LNCaP clone FGC (cell line): ENCODE measurements around the gene BGLAP.

Source experiments
- DNase-seq: peaks from one replicate; pipeline ENCODE4 v3.0.0-alpha.2; 2011; ENCODE audit warnings: low read depth
- H3K4me3 ChIP-seq: 2 replicates; pipeline ENCODE4 v1.5.1; 2011; ENCODE audit warnings: mild to moderate bottlenecking, low read depth, low read length, control low read depth
- CTCF ChIP-seq: IDR thresholded peaks from 2 replicates; pipeline ENCODE4 v1.5.1; 2012; ENCODE audit warnings: mild to moderate bottlenecking; ENCODE audit not compliant: control insufficient read depth, insufficient read depth; ENCODE audit errors: extremely low read depth

The BGLAP gene

GRCh38 chr1:156221986-156222692 is 19.8 kb upstream of the BGLAP start:
- TF ChIP-seq CTCF = no peak
- no peak for DNase-seq
- H3K4me3 ChIP-seq = no peak overlapping the region

DNA sequence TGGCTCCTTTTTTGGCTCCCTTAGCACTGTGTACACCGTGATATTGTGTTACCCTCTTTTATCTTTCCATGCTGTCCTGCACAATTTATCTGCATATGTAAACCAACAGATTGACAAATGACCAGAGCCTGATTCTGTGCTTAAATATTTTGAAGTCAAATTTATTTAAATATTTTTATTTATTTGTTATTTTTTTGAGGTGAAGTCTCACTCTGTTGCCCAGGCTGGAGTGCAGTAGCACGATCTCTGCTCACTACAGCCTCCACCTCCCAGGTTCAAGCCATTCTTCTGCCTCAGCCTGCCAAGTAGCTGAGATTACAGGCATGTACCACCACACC is 16.3 kb upstream of the BGLAP start:
- DNase-seq = no peak
- no peak overlapping the region for H3K4me3 ChIP-seq
- TF ChIP-seq CTCF = no peak

- no peak overlapping the region for H3K4me3 ChIP-seq
- no peak for DNase-seq
- TF ChIP-seq CTCF = no peak
Measured at GRCh38 chr1:156226116-156226538, 15.9 kb upstream of the BGLAP start.

GRCh38 chr1:156226782-156227181 is 15.2 kb upstream of the BGLAP start:
- DNase-seq = no peak
- TF ChIP-seq CTCF = no peak
- H3K4me3 ChIP-seq = no peak overlapping the region

DNA sequence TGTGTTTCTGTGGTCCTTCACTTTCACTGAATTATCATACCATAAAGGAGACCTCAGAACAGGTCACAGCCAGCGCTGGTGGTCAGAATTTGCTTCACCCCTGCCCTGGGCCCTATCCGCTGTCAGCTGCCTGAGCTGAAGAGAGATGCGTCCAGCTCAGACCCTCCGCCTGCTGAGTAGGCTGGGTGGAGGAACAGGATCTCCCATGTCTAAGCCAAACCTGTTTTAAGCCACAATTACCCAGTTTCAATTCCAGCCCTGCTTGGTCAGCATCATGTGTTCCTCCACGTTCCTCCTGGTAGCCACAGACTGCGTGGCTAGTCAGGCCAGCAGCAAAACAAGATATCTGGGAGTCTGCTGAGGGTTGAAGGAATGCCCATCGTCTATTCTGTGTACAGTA is 13.5 kb upstream of the BGLAP start:
- no peak overlapping the region for H3K4me3 ChIP-seq
- TF ChIP-seq CTCF = no peak
- no peak for DNase-seq

GRCh38 chr1:156229809-156230472 is 12.0 kb upstream of the BGLAP start:
- H3K4me3 ChIP-seq = no peak overlapping the region
- TF ChIP-seq CTCF = no peak
- DNase-seq = no peak

- TF ChIP-seq CTCF = no peak
- no peak for DNase-seq
- H3K4me3 ChIP-seq = no peak overlapping the region
Measured at GRCh38 chr1:156230473-156230837, 11.5 kb upstream of the BGLAP start.
